Dermis microvascular lymphatic vessel endothelial cell (primary cell): ENCODE measurements around the gene SLC12A8. TPM values are rescaled to one million over a fixed set of nuclear protein-coding genes. Genes with fewer than 3 reads are reported as not detected.

Source experiments
- DNase-seq, 2 donors: peaks; one replicate each; pipeline versions ENCODE4 v3.0.0 to v3.0.0-alpha.2; 2010; ENCODE audit warnings: low read depth in 2 of 2
- total RNA-seq: library from RNA; depleted of rRNA; stranded (reverse); fragments of >200 nt; gene quantifications from 2 replicates; pipeline ENCODE4 v1.2.1, GENCODE V29; 2014

The SLC12A8 gene
- total RNA-seq, 1 donor from 2014 or later = 0.13 TPM

DNA sequence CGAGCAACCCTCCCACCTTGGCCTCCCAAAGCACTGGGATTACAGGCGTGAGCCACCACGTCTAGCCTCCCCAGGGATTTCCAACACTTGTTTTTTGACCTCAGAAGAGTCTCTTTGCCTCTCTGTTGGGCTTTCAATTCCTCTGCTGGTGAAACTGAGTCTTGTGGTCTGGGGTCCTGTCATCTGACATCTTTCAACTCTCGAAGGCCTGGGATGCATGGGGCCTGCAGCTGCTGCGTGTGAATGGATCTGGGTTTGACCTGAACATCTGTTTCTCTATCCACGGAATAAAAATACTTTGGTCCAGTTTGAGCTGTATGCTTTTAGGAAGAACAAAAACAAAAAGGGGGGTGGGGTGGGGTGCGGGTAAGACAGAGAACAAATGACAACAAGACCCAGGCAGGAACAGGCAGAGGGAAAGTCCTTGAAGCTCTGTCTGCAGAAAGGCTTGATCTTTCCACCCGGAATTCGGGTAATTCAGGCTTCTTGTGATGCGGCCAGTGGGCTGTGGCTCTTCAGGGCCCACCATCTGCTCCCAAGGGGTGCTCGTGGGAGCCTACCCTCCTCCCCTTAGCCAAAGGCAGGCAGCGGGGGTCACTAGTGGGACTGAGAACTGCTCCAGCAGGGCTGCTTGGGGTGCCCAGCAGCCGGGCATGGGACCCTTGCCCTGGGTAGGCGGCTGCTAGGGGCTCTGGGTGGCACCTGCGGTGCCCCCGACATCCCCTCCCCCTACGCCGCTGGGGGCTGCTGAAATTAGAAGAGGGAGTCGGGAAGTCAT, 71.5 kb downstream of the SLC12A8 start:
- no peak for DNase-seq

DNA sequence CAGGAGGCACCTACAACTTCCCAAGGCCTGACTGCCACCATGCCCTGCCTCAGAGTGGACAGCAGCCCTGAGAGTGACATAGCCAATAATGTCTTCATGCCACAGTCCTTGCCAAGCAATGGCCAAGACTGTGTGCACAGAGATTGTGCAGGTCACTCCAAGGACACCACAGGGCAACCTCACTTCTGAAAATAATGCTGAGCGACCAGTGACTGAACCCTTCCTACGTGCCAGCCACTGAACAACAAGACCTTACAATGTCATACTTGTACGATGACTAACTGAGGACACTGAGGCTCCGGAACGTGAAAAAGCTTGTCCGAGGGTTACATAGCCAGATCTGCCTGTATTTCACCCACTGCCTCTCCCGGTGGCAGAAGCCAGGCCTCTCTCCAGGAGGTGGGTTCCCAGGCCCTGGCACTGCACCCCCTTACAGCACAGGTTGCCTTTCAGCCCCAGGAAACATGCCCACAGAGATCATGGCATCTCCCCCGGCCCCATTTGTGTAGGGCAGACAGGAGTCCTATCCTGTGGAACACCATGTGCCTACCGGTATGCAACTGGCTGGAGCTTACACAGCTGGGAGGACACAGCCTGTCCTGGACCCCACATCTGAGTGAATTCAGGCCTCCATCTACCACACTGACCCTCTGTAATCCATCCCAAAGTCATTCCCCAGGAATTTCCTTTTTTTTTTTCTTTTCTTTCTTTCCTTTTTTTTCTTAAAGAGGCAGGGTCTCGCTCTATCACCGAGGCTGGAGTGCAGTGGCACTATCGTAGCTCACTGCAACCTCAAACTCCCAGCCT, 72.3 kb downstream of the SLC12A8 start:
- no peak for DNase-seq

DNA sequence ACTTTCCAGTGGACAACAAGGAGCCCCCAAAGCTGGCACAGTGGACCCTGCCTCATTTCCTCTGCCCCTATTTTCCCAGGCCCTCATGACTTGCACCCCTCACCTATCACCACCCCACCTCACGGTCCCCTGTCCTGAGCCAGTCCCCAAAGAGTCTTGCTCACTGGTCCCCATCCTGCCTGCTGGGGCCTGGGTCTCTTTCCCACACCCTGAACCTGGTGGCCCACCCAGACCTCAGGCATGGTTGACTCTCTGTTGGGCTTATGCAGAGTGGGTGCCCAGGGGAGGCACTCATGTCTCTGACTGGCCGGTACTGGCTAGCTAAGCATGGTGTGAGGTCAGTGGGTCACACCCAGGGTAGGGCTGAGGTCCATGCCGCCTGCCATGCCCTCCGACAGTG, 73.2 kb downstream of the SLC12A8 start:
- DNase-seq = no peak

DNA sequence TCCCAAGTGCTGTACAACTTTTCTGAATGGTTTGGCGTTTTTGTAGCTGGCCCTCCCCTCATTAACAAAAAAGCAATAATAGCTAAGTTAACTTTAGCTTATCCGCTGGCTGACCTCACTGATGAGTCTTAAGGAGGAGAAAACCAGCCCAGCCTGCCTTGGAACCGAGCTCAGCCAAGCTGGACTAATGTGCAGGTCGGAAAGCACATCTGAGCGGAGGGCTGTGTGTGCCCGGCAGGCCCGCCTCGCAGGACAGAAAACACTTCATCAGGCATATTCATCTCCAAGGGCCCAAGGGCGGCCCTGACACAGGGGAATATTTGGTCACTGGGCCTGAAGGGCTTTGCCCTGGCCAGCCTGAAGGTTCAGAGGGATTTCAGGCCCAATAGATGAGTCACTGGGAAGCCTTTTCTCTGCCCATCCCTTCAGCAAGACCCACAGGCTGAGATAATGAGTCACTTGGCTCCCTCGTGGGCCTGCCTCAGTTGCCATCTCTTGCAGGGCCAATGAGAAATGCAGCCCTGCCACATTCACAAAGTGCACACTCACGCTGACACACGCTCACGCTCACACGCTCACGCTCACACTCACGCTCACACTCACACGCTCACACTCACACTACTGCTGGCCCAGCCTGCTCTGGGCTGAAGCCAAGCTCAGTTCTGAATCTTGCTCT, 75.1 kb downstream of the SLC12A8 start:
- no peak for DNase-seq

DNA sequence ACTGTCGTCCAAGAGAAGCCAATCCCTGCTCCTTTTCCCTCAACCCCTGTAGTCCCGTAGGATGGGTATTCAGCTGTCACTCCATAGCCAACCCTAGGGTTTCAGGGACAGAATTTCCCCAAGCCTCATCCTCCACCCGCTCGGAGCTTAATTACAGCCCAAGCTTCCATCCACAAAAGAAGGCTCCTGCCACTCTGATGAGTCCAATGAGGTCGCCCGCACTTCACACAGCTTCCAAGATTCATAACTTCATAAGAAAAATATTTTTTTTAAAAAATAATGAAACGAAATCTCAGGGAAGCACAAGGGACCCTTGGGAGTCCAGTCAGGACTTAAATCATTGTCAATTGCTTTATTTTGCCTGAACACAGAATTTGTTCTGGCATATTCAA, 75.6 kb downstream of the SLC12A8 start:
- DNase-seq = no peak

DNA sequence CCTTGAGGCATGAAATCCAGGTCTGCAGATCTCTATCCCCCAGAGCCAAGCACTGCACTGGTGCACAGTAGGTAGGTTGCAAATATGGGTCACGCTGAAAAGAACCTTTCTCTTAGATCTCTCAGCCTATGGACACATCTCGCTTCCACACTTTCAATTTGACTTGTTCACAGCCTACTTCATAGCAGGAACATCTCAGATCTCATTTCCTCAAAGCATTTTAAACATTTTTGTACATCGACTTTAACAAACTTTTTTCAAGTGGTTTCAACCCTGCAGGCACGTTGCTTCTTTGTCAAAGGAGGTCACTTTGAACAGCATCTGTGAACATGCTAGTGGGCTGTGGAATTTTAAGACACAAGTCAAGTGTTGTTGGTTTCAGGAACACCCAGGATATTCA, 76.0 kb downstream of the SLC12A8 start:
- DNase-seq = no peak

DNA sequence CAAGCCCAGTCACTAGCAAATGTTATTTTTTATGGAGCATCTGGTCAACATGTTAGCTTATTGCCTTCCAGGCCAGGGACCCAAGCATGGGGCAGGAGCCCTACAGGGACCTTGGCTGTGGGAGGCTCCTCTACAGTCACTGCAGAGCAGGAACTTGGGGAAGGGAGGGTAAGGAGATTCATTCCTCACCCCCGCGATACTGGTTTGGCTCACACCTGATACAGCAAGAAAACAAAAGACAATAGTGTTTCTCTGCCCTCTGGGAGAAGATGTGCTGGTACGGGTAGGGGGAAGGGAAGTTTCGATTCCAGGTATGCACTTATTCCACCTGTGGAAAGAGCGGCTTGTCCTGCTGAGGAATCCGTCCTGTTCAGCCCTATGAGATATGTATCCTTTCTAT, 77.6 kb downstream of the SLC12A8 start:
- DNase-seq = no peak

DNA sequence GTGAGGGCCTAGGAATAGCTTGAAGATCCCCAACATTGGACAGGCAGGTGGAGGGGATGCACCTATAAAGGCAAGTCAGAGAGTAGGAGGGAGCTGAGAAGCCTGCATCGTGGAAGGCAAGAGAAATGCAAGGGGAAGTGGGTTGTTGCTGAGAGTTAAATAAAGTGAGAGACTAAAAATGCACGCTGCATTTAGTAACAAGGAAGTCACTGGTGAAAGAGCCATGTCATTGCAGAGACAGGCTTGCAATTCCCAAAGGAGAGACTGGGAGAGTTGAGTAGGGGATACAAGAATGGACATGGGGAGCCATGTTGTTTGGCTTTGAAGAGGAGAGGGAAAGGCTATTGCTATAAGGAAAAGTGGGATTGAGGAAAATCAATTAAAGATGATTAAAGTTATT, 79.7 kb downstream of the SLC12A8 start:
- no peak for DNase-seq

DNA sequence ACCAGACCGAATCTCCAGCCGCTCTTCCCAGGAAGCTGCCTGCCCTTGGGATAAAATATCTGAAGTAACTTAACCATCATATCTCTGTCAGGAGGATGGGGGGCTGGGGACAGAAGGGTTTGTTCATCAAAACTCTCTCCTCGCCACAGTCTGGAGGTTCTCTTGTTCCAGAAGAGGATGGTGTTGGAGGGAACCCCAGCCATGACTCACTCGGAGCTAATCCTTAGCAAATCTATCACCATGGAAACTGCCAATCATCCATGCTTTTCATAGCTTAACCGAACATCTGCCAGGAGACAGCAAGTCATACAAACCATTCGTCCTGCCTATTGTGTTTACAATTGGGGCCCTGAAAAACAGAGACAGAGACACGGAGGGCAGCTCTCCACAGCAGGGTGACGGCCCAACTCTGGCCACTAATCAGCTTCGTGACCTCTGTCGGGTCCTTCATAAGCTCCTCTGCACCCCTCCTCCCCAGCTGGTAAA, 83.0 kb downstream of the SLC12A8 start:
- peak in 1 of 2 donors; percentile 46 for DNase-seq

DNA sequence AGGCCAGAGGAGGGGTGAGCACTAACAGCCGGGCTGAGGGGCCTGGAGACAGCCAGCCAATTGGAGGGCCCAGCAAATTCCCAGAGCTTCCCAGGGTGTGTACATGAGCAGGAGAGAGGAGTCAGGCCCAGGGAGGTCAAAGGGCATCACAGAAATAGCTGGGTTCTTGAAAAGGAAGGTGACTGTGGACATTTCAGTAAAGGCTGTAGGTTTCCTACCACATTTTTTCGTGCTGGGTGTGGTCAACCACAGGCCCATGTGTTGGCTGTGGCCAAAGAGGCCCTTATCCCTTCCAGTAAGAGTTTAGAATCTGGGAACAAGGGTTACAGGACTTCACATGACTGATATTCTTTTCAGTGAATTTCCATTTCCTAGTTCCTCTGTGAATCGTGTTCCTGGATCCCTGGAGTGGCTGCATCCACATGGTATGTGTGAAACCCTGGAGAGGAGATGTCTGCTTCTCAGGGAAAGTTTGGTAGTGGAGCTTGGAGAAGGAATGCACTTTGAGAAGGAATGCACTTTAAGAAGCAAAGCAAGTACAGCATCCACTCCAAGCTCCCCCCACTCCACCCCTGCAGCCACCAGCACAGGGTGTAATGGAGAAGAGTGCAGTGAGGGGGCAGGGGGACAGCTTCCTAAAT, 83.6 kb downstream of the SLC12A8 start:
- DNase-seq = no peak

DNA sequence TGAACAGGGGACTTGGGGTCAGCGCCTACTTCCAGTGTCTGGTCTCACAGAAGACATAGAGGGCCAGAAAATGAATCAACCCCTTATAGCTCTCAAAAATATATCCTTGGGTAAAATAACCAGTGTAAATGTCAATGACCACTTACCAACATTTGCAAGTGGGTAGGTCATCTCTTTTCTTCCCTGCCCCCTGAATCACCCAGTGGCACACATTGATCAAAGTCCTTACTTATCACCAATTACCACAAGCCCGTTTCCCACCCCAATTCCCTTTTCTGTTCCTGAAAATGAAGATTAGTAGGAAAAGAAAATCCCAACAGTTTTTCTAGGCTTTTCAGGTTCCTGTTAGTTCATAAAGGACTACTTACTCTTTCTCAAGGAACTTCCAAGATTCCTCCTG, 86.2 kb downstream of the SLC12A8 start:
- no peak for DNase-seq

DNA sequence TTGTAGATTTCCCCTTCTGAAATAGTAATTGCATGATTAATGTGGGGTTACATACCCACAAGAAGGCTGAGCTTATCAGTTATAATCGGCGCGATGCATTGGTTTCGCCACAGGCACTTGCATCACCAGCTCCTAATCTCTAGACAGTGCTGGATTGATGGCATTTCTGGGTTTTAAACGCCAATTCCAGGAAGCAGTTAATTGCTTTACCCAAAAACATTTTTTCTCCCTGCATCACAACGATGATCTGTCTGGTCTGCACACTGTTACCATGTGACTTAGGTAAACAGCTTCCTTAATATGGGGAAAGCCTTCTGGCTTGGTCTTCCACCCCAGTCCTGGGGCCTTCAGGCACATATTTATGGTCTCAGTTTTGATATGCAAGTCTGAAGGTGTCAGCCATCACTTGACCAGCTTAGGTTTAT, 86.7 kb downstream of the SLC12A8 start:
- DNase-seq = no peak

DNA sequence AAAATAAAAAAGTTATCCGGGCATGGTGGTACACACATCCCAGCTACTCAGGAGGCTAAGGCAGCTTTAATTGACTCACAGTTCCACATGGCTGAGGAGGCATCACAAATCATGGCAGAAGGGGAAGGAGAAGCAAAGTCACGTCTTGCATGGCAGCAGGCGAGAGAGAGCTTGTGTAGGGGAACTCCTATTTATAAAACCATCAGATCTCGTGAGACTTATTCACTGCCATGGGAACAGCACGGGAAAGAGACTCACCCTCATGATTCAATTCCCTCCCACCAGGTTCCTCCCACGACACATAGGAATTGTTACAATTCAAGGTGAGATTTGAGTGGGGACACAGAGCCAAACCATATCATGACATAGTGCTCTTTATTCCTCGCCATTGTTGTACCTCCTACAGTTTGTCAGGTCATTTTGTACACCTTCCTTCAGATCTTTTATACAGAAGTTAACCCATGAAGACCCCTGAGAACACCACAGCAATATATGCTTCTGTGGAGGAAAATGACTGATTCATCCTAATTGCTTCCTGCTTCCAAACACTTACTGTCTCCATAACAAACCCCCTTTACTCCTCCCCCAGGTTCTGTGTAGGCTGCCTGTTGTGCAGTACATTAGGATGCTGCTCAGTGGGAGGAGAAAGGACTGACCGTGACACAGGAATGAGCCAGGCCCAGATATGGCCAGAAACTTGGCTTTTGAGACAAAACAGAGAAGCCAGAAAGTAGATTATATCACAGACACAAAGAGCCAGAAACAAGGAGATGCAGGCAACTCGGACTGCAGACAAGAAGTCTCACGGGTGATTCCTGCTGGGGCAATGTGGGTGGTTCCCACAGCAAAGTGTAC, 88.9 kb downstream of the SLC12A8 start:
- peak in 1 of 2 donors; percentile 60 for DNase-seq

DNA sequence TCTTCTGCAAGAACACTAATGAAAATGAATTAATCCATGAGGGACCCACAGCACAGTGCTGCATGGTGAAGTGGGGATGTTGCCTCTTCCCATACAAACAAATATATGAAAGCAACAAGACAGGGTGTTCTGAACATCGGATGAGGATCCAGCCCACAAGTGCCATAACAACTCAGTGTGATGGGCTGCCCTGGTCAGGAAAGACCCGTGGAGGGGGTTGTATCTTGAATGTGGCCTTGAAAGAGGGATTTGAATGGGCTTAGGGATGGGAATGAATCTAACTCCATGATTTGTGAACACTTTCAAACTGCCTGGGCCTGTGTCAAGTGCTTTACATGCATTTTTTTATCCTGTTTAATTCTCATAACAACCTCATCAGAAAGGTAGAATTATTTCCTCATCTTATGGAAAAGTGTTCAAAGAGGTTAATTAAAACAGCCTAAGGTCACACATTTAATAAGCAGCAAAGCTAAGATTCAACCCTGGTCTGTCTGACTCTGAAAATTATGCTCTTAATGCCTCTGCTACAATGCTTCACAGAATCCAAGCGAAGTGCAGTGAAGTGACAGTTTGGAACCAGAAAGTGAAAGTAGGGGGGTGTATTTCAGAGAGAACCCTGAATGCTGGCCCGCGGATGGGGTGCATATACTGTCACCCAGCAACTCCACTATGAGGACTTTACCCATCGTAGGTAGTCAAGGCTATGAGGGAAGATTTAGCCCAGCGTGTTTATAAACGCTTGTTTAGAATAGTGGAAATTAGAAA, 91.1 kb downstream of the SLC12A8 start:
- no peak for DNase-seq

DNA sequence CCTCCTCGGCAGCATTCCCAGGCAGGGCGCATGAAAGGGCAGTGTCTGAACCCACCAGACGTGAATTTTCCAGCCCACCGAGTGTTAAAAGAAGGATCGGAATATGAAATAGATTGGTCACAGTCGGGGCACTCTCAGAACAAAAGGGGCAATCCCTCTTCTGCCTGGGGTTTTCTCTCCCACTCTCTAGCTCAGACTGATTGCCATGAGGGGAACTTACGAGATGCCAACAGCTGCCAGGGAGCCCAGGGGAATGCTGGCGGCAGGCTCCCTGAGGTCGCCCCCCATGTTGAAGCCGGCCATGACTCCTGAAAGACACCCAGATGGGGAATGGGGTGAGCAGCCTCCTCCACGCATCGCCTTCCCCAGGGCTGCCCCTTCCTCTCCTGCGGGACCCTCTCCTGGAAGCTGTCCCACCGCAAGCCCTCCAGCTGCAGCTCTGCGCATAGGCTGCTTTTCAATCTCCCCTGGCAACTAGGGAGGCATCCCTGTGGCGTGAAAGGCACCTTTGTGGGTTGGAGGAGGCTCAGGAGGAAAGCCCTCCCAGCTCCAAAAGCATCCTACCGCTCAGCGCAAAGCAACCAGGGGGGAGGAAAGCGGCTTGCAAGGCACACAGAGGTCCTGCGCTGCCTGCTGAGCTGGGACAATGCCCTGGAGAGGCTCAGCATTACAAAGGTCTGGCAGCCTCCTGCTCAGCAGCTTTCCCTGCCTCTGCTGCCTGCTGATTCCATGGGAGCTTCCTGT, 92.0 kb downstream of the SLC12A8 start:
- DNase-seq = no peak

DNA sequence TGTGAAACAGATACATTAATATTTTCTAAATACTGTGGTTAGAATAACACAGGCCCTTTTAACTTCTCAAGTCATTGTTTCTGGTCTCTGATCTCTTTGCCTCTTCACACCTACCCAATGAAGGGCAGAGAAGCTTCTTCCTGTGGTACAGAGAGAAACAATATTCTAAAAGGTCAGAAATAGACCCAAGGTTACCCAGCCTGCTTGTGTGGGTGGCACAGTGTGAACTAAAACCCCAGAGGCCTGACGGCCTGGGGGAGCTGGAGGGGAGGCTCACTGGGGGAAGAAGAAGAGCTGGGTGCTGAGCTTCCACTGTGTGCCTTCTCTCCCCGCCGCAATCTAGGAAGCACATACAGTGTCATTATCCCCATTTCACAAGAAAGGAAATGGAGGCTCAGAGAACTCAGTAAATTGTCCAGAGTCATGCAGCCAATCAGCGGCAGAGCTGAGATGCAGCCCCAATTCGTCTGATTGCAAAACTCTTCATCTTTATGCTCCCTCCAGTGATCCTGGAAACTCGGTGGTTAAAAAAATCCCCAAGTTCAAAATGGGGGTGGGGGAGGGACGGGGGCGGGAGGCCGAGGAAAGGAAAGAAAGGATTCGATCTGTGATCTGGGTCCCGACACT, 92.7 kb downstream of the SLC12A8 start:
- DNase-seq = no peak

DNA sequence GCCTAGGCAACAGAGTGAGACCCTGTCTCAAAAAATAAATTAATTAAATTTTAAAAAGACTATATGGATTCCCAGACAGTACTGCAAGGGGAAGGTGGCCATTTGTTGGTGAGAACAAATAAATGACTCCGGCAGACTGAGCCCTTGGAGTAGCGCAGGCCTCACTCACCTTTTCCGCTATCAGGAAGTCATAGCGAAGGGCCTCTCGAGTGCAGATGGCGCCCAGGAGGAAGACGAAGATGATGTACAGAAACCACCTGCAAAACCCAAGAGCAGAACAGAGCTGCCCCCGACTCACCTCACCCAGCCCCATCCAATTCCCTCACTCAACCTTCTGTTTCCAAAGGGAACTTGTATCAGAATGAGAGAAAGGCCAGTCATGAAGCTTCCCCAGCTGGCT, 93.9 kb downstream of the SLC12A8 start:
- DNase-seq = no peak

DNA sequence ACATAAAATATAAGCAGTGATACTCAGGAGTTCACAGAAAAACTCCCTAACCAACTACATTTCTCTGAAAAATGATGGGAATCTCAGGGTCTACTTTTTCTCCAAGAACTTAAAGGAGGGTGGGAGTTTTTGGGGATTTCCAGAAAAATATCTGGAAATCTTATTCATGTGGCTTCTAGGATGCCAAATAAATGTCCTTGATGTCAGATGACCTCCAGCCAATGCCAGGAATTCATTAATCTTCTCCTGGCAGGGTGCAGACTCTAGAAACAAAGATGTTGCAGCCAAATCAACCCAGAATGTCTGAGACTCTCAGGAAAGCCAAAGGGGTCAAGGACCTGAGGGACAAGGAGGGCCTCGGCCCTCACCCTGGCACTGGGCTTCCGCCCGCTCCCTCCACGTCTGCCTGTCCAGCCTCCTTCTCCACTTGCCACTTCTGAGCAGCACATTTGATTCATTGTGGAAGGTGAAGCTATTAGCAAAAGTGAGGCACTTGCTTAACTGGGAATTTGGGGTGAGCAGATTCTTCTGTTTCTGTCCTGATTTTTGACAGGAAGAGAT, 94.8 kb downstream of the SLC12A8 start:
- DNase-seq = no peak
